HEK293 (cell line): ENCODE results near the gene FUT9.

ENCODE experiments used
- CTCF ChIA-PET: fragments of 350-600 bp; formaldehyde crosslinking; extraction: SDS; loops from one replicate; lab custom pipeline; 2021; ENCODE audit warnings: antibody characterized with exemption; lab: Yijun Ruan, JAX
- POLR2A ChIA-PET: fragments of 300-600 bp; formaldehyde crosslinking; extraction: SDS; loops from one replicate; lab custom pipeline; 2020; ENCODE audit warnings: antibody characterized with exemption, inconsistent platforms; lab: Yijun Ruan, JAX
- H3K27ac ChIP-seq: fragments of 200-500 bp; sonication (Bioruptor generic); 2 replicates; pipeline ENCODE4 v1.5.1; 2014; ENCODE audit warnings: low read depth, low read length, control low read depth, inconsistent platforms; ENCODE audit errors: extremely low read depth
- H3K36me3 ChIP-seq, 2 experiments: fragments of 200-500 bp in 1 of 2; sonication (Bioruptor generic) in 1 of 2; 1 replicate in 1 of 2; 2 replicates in 1 of 2; pipeline ENCODE4 v1.5.1; 2014 to 2017; ENCODE audit warnings: inconsistent platforms in 2 of 2, low read length in 2 of 2; ENCODE audit not compliant: control insufficient read depth in 2 of 2, insufficient read depth in 1 of 2
- H3K4me1 ChIP-seq: fragments of 200-500 bp; sonication (Bioruptor generic); 2 replicates; pipeline ENCODE4 v1.5.1; 2014; ENCODE audit warnings: mild to moderate bottlenecking, low read length, inconsistent platforms; ENCODE audit not compliant: control insufficient read depth, insufficient read depth
- H3K4me3 ChIP-seq: 2 replicates; pipeline ENCODE4 v1.5.1; 2011; ENCODE audit warnings: low read depth, mild to moderate bottlenecking, control low read depth, low read length, moderate library complexity
- H3K9me3 ChIP-seq: fragments of 200-500 bp; sonication (Bioruptor generic); 2 replicates; pipeline ENCODE4 v1.5.1; 2014; ENCODE audit warnings: low read depth, low read length, inconsistent platforms; ENCODE audit not compliant: control insufficient read depth, insufficient read depth
- GFI1B ChIP-seq: fragments of 450-650 bp; formaldehyde crosslinking; IDR thresholded peaks from 2 replicates; pipeline ENCODE4 v1.5.1; 2016; ENCODE audit warnings: missing biosample characterization, missing genetic modification characterization
- GLIS1 ChIP-seq: fragments of 450-650 bp; formaldehyde crosslinking; IDR thresholded peaks from 2 replicates; pipeline ENCODE4 v1.5.1; 2016; ENCODE audit warnings: missing biosample characterization, missing genetic modification characterization
- HOXC10 ChIP-seq: sonication (generic); formaldehyde crosslinking; IDR thresholded peaks from 2 replicates; pipeline ENCODE4 v1.8.1; 2023; ENCODE audit warnings: mild to moderate bottlenecking, missing genetic modification reagents
- HOXD13 ChIP-seq: sonication (generic); formaldehyde crosslinking; IDR thresholded peaks from 2 replicates; pipeline ENCODE4 v1.8.0; 2022; ENCODE audit warnings: missing genetic modification reagents, borderline replicate concordance
- PRDM10 ChIP-seq: fragments of 450-650 bp; formaldehyde crosslinking; IDR thresholded peaks from 2 replicates; pipeline ENCODE4 v1.5.1; 2016; ENCODE audit warnings: missing biosample characterization, missing genetic modification characterization
- SCRT2 ChIP-seq: fragments of 450-650 bp; formaldehyde crosslinking; IDR thresholded peaks from 2 replicates; pipeline ENCODE4 v1.5.1; 2016; ENCODE audit warnings: missing biosample characterization, missing genetic modification characterization
- SP3 ChIP-seq: fragments of 450-650 bp; formaldehyde crosslinking; IDR thresholded peaks from 2 replicates; pipeline ENCODE4 v1.5.1; 2016; ENCODE audit warnings: missing biosample characterization, missing genetic modification characterization
- ZBTB10 ChIP-seq: fragments of 450-650 bp; formaldehyde crosslinking; IDR thresholded peaks from 2 replicates; pipeline ENCODE4 v1.5.1; 2016; ENCODE audit warnings: missing biosample characterization, missing genetic modification characterization
- ZFP69B ChIP-seq: fragments of 450-650 bp; formaldehyde crosslinking; IDR thresholded peaks from 2 replicates; pipeline ENCODE4 v1.5.1; 2016; ENCODE audit warnings: missing biosample characterization, missing genetic modification characterization
- ZNF112 ChIP-seq: fragments of 450-650 bp; formaldehyde crosslinking; IDR thresholded peaks from 2 replicates; pipeline ENCODE4 v1.5.0; 2017; ENCODE audit warnings: missing biosample characterization, missing genetic modification characterization
- ZNF174 ChIP-seq: fragments of 450-650 bp; formaldehyde crosslinking; IDR thresholded peaks from 2 replicates; pipeline ENCODE4 v1.5.0; 2017; ENCODE audit warnings: missing biosample characterization, mild to moderate bottlenecking, missing genetic modification characterization
- ZNF26 ChIP-seq: fragments of 450-650 bp; formaldehyde crosslinking; IDR thresholded peaks from 2 replicates; pipeline ENCODE4 v1.5.1; 2016; ENCODE audit warnings: missing biosample characterization, missing genetic modification characterization
- ZNF266 ChIP-seq: fragments of 450-650 bp; formaldehyde crosslinking; IDR thresholded peaks from 2 replicates; pipeline ENCODE4 v1.5.1; 2016; ENCODE audit warnings: missing biosample characterization, missing genetic modification characterization, low read depth
- ZNF311 ChIP-seq: fragments of 450-650 bp; formaldehyde crosslinking; IDR thresholded peaks from 2 replicates; pipeline ENCODE4 v1.5.1; 2017; ENCODE audit warnings: missing biosample characterization, missing genetic modification characterization, borderline replicate concordance
- ZNF324 ChIP-seq: fragments of 450-650 bp; formaldehyde crosslinking; IDR thresholded peaks from 2 replicates; pipeline ENCODE4 v1.5.1; 2016; ENCODE audit warnings: missing biosample characterization, missing genetic modification characterization
- ZNF350 ChIP-seq: fragments of 450-650 bp; formaldehyde crosslinking; IDR thresholded peaks from 2 replicates; pipeline ENCODE4 v1.5.0; 2017; ENCODE audit warnings: missing biosample characterization, mild to moderate bottlenecking, missing genetic modification characterization
- ZNF514 ChIP-seq: fragments of 450-650 bp; formaldehyde crosslinking; IDR thresholded peaks from 2 replicates; pipeline ENCODE4 v1.5.1; 2016; ENCODE audit warnings: missing biosample characterization, missing genetic modification characterization
- ZNF530 ChIP-seq: fragments of 450-650 bp; formaldehyde crosslinking; IDR thresholded peaks from 2 replicates; pipeline ENCODE4 v1.5.1; 2016; ENCODE audit warnings: low read depth, missing biosample characterization, missing genetic modification characterization
- ZNF548 ChIP-seq: fragments of 450-650 bp; formaldehyde crosslinking; IDR thresholded peaks from 2 replicates; pipeline ENCODE4 v1.5.1; 2016; ENCODE audit warnings: missing biosample characterization, missing genetic modification characterization
- ZNF571 ChIP-seq: fragments of 450-650 bp; formaldehyde crosslinking; IDR thresholded peaks from 2 replicates; pipeline ENCODE4 v1.5.0; 2017; ENCODE audit warnings: missing biosample characterization, missing genetic modification characterization
- ZNF585B ChIP-seq: fragments of 450-650 bp; formaldehyde crosslinking; IDR thresholded peaks from 2 replicates; pipeline ENCODE4 v1.5.1; 2016; ENCODE audit warnings: missing biosample characterization, missing genetic modification characterization
- ZNF707 ChIP-seq: fragments of 450-650 bp; formaldehyde crosslinking; IDR thresholded peaks from 2 replicates; pipeline ENCODE4 v1.5.1; 2016; ENCODE audit warnings: missing biosample characterization, missing genetic modification characterization
- ZNF791 ChIP-seq: fragments of 450-650 bp; formaldehyde crosslinking; IDR thresholded peaks from 2 replicates; pipeline ENCODE4 v1.5.1; 2016; ENCODE audit warnings: missing biosample characterization, missing genetic modification characterization
- ZSCAN23 ChIP-seq: fragments of 450-650 bp; formaldehyde crosslinking; IDR thresholded peaks from 2 replicates; pipeline ENCODE4 v1.5.1; 2016; ENCODE audit warnings: missing biosample characterization, missing genetic modification characterization

Gene FUT9

GRCh38 chr6:96075826-96076225 lies 60.1 kb downstream of the FUT9 start:
- POLR2A ChIA-PET, result no interaction called here
- Histone ChIP-seq H3K4me3 (no peak overlapping the region), H3K27ac (no peak overlapping the region)
- CTCF ChIA-PET, result no interaction called here
- TF ChIP-seq ZNF530 (tag by site-specific recombination) (no peak), ZNF791 (no peak), ZNF548 (tag by site-specific recombination) (no peak), ZFP69B (no peak), ZNF707 (no peak), ZNF26 (tag by site-specific recombination) (no peak), PRDM10 (tag by site-specific recombination) (no peak), ZNF571 (tag by site-specific recombination) (no peak), ZSCAN23 (tag by site-specific recombination) (no peak), ZNF585B (no peak), ZNF174 (tag by site-specific recombination) (no peak), ZNF311 (tag by site-specific recombination) (no peak), HOXC10 (CRISPR knock-in tag) (no peak), GFI1B (no peak), ZBTB10 (tag by site-specific recombination) (no peak), ZNF112 (tag by site-specific recombination) (no peak), SP3 (tag by site-specific recombination) (no peak), ZNF324 (tag by site-specific recombination) (no peak), HOXD13 (CRISPR knock-in tag) (no peak)
- TF ChIP-seq, all 188 proteins: peak for 0
- Histone ChIP-seq H3K4me1 (no peaks in the 10 kb centered on the region), H3K9me3 (no peaks in the 10 kb centered on the region), H3K36me3 (no peaks in the 10 kb centered on the region)

GRCh38 chr6:96086745-96087144 lies 71.0 kb downstream of the FUT9 start:
- Histone ChIP-seq H3K9me3 (no peaks in the 10 kb centered on the region), H3K4me1 (no peaks in the 10 kb centered on the region), H3K27ac (no peak overlapping the region), H3K4me3 (no peak overlapping the region), H3K36me3 (no peaks in the 10 kb centered on the region)
- TF ChIP-seq ZNF514 (tag by site-specific recombination), result no peak
- no peak for TF ChIP-seq ZNF350 (tag by site-specific recombination)
- no peak for TF ChIP-seq ZNF266
- TF ChIP-seq GLIS1, result no peak
- no peak for TF ChIP-seq SCRT2 (tag by site-specific recombination)
- CTCF ChIA-PET, result no interaction called here
- POLR2A ChIA-PET, result no interaction called here
